ENCODE measurements around the gene OR2T34.
"Not testable (repeated sequence)": the region's sequence is repeated elsewhere in the genome, so short reads cannot be mapped to it uniquely, and the experiment has no call there.

The OR2T34 gene

GRCh38 chr1:248551027-248551426 is 23.5 kb downstream of the OR2T34 start:
- DNase-seq, result not testable (repeated sequence)

DNA sequence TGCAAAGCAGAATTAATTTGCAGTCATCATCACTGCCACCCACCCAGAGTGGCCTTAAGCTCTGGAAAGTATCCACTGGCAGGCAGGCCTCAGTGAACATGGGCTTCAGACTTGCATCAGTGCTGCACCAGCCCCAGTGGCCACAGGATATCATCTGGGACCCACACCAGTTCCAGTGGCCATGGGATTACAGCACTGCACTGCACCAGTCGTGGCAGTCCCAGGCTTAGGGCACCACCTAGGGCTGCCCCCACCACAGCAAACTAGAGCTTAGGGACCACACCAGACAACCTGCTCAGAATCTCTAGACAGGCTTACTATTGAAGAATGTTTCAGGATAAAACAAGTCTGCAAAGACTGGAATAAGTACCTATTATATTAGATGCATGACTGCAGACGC is 27.2 kb downstream of the OR2T34 start:
- not testable (repeated sequence) for DNase-seq

DNA sequence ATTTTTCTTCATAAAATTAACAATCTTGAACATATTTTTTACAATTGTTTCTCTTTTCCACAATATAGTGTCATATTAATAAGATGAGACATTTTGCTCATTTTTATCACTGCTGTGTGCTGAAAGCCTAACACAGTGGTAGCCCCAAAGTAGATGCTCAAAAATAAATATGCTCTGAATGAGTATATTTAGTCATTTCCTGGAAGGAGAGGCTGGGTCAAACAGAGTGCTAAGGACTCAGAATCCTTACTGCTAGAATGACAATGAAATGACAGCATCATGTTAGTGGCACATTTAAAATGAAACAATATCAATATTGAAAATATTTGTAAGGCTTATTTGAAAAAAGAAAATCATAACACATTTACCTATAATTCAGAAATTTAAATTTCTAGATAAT is 37.1 kb downstream of the OR2T34 start:
- not testable (repeated sequence) for DNase-seq
